DND-41 (cell line): ENCODE results near the gene PRDX6.

Experiments used
- EZH2 ChIP-seq: IDR thresholded peaks from 3 replicates; pipeline ENCODE4 v1.6.1; 2012; ENCODE audit warnings: borderline replicate concordance, low read depth, mild to moderate bottlenecking, moderate library complexity, low read length, inconsistent platforms; ENCODE audit not compliant: severe bottlenecking
- TF ChIP-seq, protein P1 (sequence below): IDR thresholded peaks from 2 replicates; pipeline ENCODE4 v1.5.1; 2012; ENCODE audit warnings: borderline replicate concordance, low read length, moderate library complexity, mild to moderate bottlenecking; ENCODE audit not compliant: poor library complexity, severe bottlenecking; ENCODE audit errors: extremely low read depth

DNA sequence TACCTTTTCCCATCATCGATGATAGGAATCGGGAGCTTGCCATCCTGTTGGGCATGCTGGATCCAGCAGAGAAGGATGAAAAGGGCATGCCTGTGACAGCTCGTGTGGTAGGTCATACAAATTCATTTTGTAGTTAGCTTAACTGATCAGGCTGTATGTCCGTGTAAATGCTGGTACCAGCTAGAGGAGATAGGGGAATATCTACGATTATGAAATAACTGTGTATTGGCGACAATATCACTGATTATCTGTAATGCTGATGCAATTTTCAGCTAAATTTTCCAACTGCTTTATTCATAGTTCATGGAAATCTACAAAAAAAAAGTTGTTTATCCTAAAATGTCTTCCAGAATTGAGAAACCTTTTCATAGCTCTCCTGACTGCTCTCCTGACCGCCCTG, 8.3 kb downstream of the PRDX6 start:
- TF ChIP-seq, protein P1, sequence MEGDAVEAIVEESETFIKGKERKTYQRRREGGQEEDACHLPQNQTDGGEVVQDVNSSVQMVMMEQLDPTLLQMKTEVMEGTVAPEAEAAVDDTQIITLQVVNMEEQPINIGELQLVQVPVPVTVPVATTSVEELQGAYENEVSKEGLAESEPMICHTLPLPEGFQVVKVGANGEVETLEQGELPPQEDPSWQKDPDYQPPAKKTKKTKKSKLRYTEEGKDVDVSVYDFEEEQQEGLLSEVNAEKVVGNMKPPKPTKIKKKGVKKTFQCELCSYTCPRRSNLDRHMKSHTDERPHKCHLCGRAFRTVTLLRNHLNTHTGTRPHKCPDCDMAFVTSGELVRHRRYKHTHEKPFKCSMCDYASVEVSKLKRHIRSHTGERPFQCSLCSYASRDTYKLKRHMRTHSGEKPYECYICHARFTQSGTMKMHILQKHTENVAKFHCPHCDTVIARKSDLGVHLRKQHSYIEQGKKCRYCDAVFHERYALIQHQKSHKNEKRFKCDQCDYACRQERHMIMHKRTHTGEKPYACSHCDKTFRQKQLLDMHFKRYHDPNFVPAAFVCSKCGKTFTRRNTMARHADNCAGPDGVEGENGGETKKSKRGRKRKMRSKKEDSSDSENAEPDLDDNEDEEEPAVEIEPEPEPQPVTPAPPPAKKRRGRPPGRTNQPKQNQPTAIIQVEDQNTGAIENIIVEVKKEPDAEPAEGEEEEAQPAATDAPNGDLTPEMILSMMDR = no peak
- TF ChIP-seq EZH2 = no peak
